Left lung (tissue), 10 donors: ENCODE results near the gene PROZ. TPM values are rescaled to one million over a fixed set of nuclear protein-coding genes. Genes with fewer than 3 reads are reported as not detected.

Experiments
- ATAC-seq: fragments of 200-7000 bp; cut with Tn5 transposase; one replicate; pipeline ENCODE4 v1.9.1; 2020; ENCODE audit warnings: moderate library complexity
- DNase-seq, 4 donors: peaks; one replicate each; pipeline ENCODE4 v3.0.0-alpha.2; 2013 to 2020
- H3K27ac ChIP-seq, 2 donors: fragments of 200-600 bp; sonication (generic) in 1 of 2; one replicate each; pipeline versions ENCODE4 v1.5.0 to v1.8.0; 2020 to 2021
- H3K27me3 ChIP-seq, 2 donors: fragments of 200-600 bp; sonication (generic) in 1 of 2; one replicate each; pipeline versions ENCODE4 v1.5.0 to v1.8.0; 2020 to 2021
- H3K36me3 ChIP-seq, 2 donors: fragments of 200-600 bp; sonication (generic) in 1 of 2; one replicate each; pipeline versions ENCODE4 v1.5.0 to v1.8.0; 2020 to 2021
- H3K4me1 ChIP-seq, 2 donors: fragments of 200-600 bp; one replicate each; pipeline ENCODE4 v1.8.0; 2021
- H3K4me3 ChIP-seq, 2 donors: fragments of 200-600 bp; sonication (generic) in 1 of 2; one replicate each; pipeline versions ENCODE4 v1.5.0 to v1.8.0; 2020 to 2021; ENCODE audit warnings: mild to moderate bottlenecking in 1 of 2
- H3K9me3 ChIP-seq, 2 donors: fragments of 200-600 bp; sonication (generic) in 1 of 2; one replicate each; pipeline versions ENCODE4 v1.5.0 to v1.8.0; 2020 to 2021
- CTCF ChIP-seq, 2 donors: fragments of 200-600 bp; sonication (generic) in 1 of 2; IDR thresholded peaks; one replicate each; pipeline versions ENCODE4 v1.5.0 to v1.8.0; 2021; ENCODE audit warnings: antibody characterized with exemption in 2 of 2
- intact Hi-C, 2 donors: fragments of 100-400 bp; cut with DNase I; formaldehyde crosslinking; loops; one replicate each; pipeline versions ENCODE4 v1.11.2 to v1.14.2; 2022
- polyA plus RNA-seq, 6 donors: library from polyadenylated mRNA; unstranded; fragments of 120-200 nt; gene quantifications; one replicate each; pipeline ENCODE4 v1.2.1, GENCODE V29; 2013; ENCODE audit not compliant: insufficient read length in 6 of 6
- total RNA-seq, 2 donors: library from RNA; stranded (reverse); fragmentation: NEBNext Ultra II Directional; extraction: Animal tissue kit (Norgen Biotek cat#: 25700); gene quantifications; one replicate each; pipeline ENCODE4 v1.2.1, GENCODE V29; 2021
- donor health status: DM: no; HTN: yes; CAD: no.
- donor health status: DM: no; HTN: no; CAD: no.

PROZ gene
- total and polyA plus RNA-seq, 8 donors: 0.13 to 0.55 (median 0.27) TPM; not detected in 2

- TF ChIP-seq CTCF (IDR thresholded peaks at IDR 0.05): no peak
- intact Hi-C loops: no loop called here
- ATAC-seq: no peak
Observed at GRCh38 chr13:113155982-113156655, 2.3 kb upstream of the PROZ start.

GRCh38 chr13:113157206-113157928 lies 1.1 kb upstream of the PROZ start:
- H3K27ac ChIP-seq: no peak overlapping the region
- no peak for ATAC-seq
- TF ChIP-seq CTCF (IDR thresholded peaks at IDR 0.05): no peak
- intact Hi-C loops: no loop called here
- no peak overlapping the region for H3K4me3 ChIP-seq
- no peaks in the 10 kb centered on the region for H3K36me3 ChIP-seq
- peaks cover 10 to 18% of the 10 kb centered on the region in 2 donors for H3K4me1 ChIP-seq
- no peaks in the 10 kb centered on the region for H3K9me3 ChIP-seq
- no peak for DNase-seq
- peaks cover 7 to 27% of the 10 kb centered on the region in 2 donors for H3K27me3 ChIP-seq

More at GRCh38 chr13:113155982-113156655, 2.3 kb upstream of the PROZ start:
- Histone ChIP-seq H3K9me3 (no peaks in the 10 kb centered on the region), H3K4me1 (peaks cover 13 to 26% of the 10 kb centered on the region in 2 donors), H3K27ac (no peak overlapping the region), H3K27me3 (peaks cover 3 to 31% of the 10 kb centered on the region in 2 donors), H3K4me3 (no peak overlapping the region), H3K36me3 (no peaks in the 10 kb centered on the region)
- DNase-seq: no peak

- Histone ChIP-seq H3K36me3 (no peaks in the 10 kb centered on the region), H3K27me3 (peaks cover 7 to 29% of the 10 kb centered on the region in 2 donors), H3K9me3 (no peaks in the 10 kb centered on the region), H3K27ac (no peak overlapping the region), H3K4me3 (no peak overlapping the region), H3K4me1 (peaks cover 0 to 5% of the 10 kb centered on the region in 2 donors)
- TF ChIP-seq CTCF (IDR thresholded peaks at IDR 0.05): no peak
- ATAC-seq (no peak), DNase-seq (no peak)
- intact Hi-C loops: no loop called here
Observed at GRCh38 chr13:113158946-113159345, 498 bp downstream of the PROZ start.

GRCh38 chr13:113159701-113160100 lies 1.3 kb downstream of the PROZ start:
- DNase-seq (no peak), ATAC-seq (no peak)
- TF ChIP-seq CTCF (IDR thresholded peaks at IDR 0.05): no peak
- H3K4me1 ChIP-seq: peaks cover 0 to under 1% of the 10 kb centered on the region in 2 donors
- no peak overlapping the region for H3K27ac ChIP-seq
- intact Hi-C loops: no loop called here
- H3K9me3 ChIP-seq: no peaks in the 10 kb centered on the region
- peaks cover 7 to 30% of the 10 kb centered on the region in 2 donors for H3K27me3 ChIP-seq
- no peaks in the 10 kb centered on the region for H3K36me3 ChIP-seq
- no peak overlapping the region for H3K4me3 ChIP-seq

- intact Hi-C loops: no loop called here
- ATAC-seq (no peak), DNase-seq (no peak)
- Histone ChIP-seq H3K9me3 (no peaks in the 10 kb centered on the region), H3K36me3 (no peaks in the 10 kb centered on the region), H3K27ac (no peak overlapping the region), H3K27me3 (peaks cover 7 to 30% of the 10 kb centered on the region in 2 donors), H3K4me1 (no peaks in the 10 kb centered on the region), H3K4me3 (no peak overlapping the region)
- no peak for TF ChIP-seq CTCF (IDR thresholded peaks at IDR 0.05)
Observed at GRCh38 chr13:113160983-113161382, 2.5 kb downstream of the PROZ start.
